H1 (cell line): ENCODE measurements around the gene RUFY1. TPM values are rescaled to one million over a fixed set of nuclear protein-coding genes. Genes with fewer than 3 reads are reported as not detected.

Experiments used
- CTCF ChIA-PET: fragments of 300-600 bp; sonication (Branson Sonifier 250); formaldehyde crosslinking; loops from one replicate; lab custom pipeline; 2021; ENCODE audit not compliant: partially characterized antibody; lab: Charles Lee
- POLR2A ChIA-PET: fragments of 300-600 bp; sonication (Branson Sonifier 250); formaldehyde crosslinking; loops from one replicate; lab custom pipeline; 2021; ENCODE audit warnings: inconsistent platforms; ENCODE audit not compliant: partially characterized antibody; lab: Charles Lee
- DNase-seq, 2 experiments: peaks; one replicate each; pipeline versions ENCODE4 v3.0.0 to v3.0.0-alpha.2; 2010 to 2022; ENCODE audit warnings: low spot score in 2 of 2, low read depth in 1 of 2, mixed read lengths in 1 of 2
- FAIRE-seq: peaks from 2 replicates; lab custom pipeline; 2011; peaks lifted over from hg19 to GRCh38; lab: Jason Lieb, UNC
- H2AFZ ChIP-seq: 2 replicates; pipeline ENCODE4 v1.8.1; 2012; ENCODE audit warnings: low read length, inconsistent platforms
- H2AK5ac ChIP-seq: 2 replicates; pipeline ENCODE4 v1.6.1; 2013; ENCODE audit warnings: low read depth, low read length
- H2BK120ac ChIP-seq: replicated peaks from 2 replicates; pipeline ENCODE3; 2013; ENCODE audit warnings: low read depth, low read length, inconsistent platforms
- H2BK12ac ChIP-seq: 2 replicates; pipeline ENCODE4 v1.6.1; 2013; ENCODE audit warnings: low read depth, low read length
- H2BK15ac ChIP-seq: 2 replicates; pipeline ENCODE4 v1.6.1; 2013; ENCODE audit warnings: low read length
- H2BK20ac ChIP-seq: 2 replicates; pipeline ENCODE4 v1.6.1; 2013; ENCODE audit warnings: low read length
- H2BK5ac ChIP-seq: 2 replicates; pipeline ENCODE4 v1.6.1; 2013; ENCODE audit warnings: low read depth, low read length
- H3K14ac ChIP-seq: 2 replicates; pipeline ENCODE4 v1.6.1; 2013; ENCODE audit warnings: inconsistent platforms; ENCODE audit not compliant: insufficient read length
- H3K18ac ChIP-seq: 2 replicates; pipeline ENCODE4 v1.6.1; 2013; ENCODE audit warnings: low read length; ENCODE audit errors: extremely low read depth
- H3K23ac ChIP-seq: 2 replicates; pipeline ENCODE4 v1.6.1; 2013; ENCODE audit warnings: inconsistent platforms; ENCODE audit not compliant: insufficient read length
- H3K23me2 ChIP-seq: 2 replicates; pipeline ENCODE4 v1.6.1; 2013; ENCODE audit warnings: low read depth, low read length
- H3K27ac ChIP-seq: 2 replicates; pipeline ENCODE4 v1.6.1; 2011; ENCODE audit warnings: low read depth, low read length, inconsistent platforms
- H3K27me3 ChIP-seq, 4 experiments: replicated peaks in 1 of 4; 1 replicate in 1 of 4; 2 replicates in 3 of 4; pipeline versions ENCODE4 v1.6.1 to v1.8.1; 2011 to 2013; ENCODE audit warnings: low read length in 3 of 4, mild to moderate bottlenecking in 3 of 4, inconsistent platforms in 2 of 4, mixed read lengths in 2 of 4, moderate library complexity in 1 of 4; ENCODE audit not compliant: control insufficient read depth in 3 of 4, insufficient read depth in 3 of 4; ENCODE audit errors: extremely low read depth in 1 of 4
- H3K36me3 ChIP-seq, 4 experiments: 2 replicates each; pipeline versions ENCODE4 v1.6.1 to v1.8.1; 2011 to 2013; ENCODE audit warnings: mild to moderate bottlenecking in 4 of 4, low read length in 3 of 4, moderate library complexity in 2 of 4, control low read depth in 1 of 4, inconsistent platforms in 1 of 4; ENCODE audit not compliant: insufficient read depth in 4 of 4, control insufficient read depth in 2 of 4
- H3K4ac ChIP-seq: replicated peaks from 2 replicates; pipeline ENCODE3; 2013; ENCODE audit warnings: low read length, low read depth, mixed read lengths, inconsistent platforms; ENCODE audit not compliant: insufficient read length
- H3K4me1 ChIP-seq, 4 experiments: replicated peaks in 1 of 4; 1 replicate in 1 of 4; 2 replicates in 3 of 4; pipeline versions ENCODE4 v1.6.1 to v1.8.1; 2011 to 2013; ENCODE audit warnings: low read length in 3 of 4, inconsistent platforms in 2 of 4, mixed read lengths in 1 of 4; ENCODE audit not compliant: insufficient read depth in 4 of 4, control insufficient read depth in 3 of 4
- H3K4me2 ChIP-seq, 2 experiments: 2 replicates each; pipeline versions ENCODE4 v1.6.1 to v1.8.1; 2011 to 2013; ENCODE audit warnings: low read depth in 2 of 2, low read length in 2 of 2, control low read depth in 1 of 2, inconsistent platforms in 1 of 2, mild to moderate bottlenecking in 1 of 2; ENCODE audit not compliant: insufficient read depth in 1 of 2
- H3K4me3 ChIP-seq, 4 experiments: fragments of 200-600, 300-600 bp in 1 of 4; sonication (generic), shearing (Covaris generic), sonication (Bioruptor Twin) in 1 of 4; 2 replicates each; pipeline versions ENCODE4 v1.5.1 to v1.8.1; 2011 to 2016; ENCODE audit warnings: low read length in 4 of 4, low read depth in 3 of 4, control low read depth in 2 of 4, inconsistent platforms in 2 of 4, mild to moderate bottlenecking in 2 of 4, mixed read lengths in 1 of 4, moderate library complexity in 1 of 4; ENCODE audit not compliant: insufficient read depth in 2 of 4; ENCODE audit errors: extremely low read depth in 1 of 4
- H3K56ac ChIP-seq: replicated peaks from 2 replicates; pipeline ENCODE3; 2013; ENCODE audit warnings: low read depth, mild to moderate bottlenecking, mixed read lengths, low read length, inconsistent platforms; ENCODE audit not compliant: insufficient read length
- H3K79me1 ChIP-seq: 2 replicates; pipeline ENCODE4 v1.6.1; 2013; ENCODE audit warnings: low read depth, low read length, control low read depth
- H3K79me2 ChIP-seq, 2 experiments: 2 replicates each; pipeline versions ENCODE4 v1.6.1 to v1.8.1; 2012 to 2013; ENCODE audit warnings: low read length in 2 of 2, mild to moderate bottlenecking in 2 of 2, inconsistent platforms in 1 of 2; ENCODE audit not compliant: insufficient read depth in 2 of 2, control insufficient read depth in 1 of 2
- H3K9ac ChIP-seq, 4 experiments: replicated peaks in 1 of 4; 1 replicate in 1 of 4; 2 replicates in 3 of 4; pipeline versions ENCODE4 v1.6.1 to v1.8.1; 2011 to 2013; ENCODE audit warnings: low read depth in 3 of 4, low read length in 3 of 4, control low read depth in 2 of 4, mild to moderate bottlenecking in 2 of 4, moderate library complexity in 2 of 4, inconsistent platforms in 1 of 4; ENCODE audit errors: extremely low read depth in 1 of 4
- H3K9me3 ChIP-seq, 2 experiments: 2 replicates each; pipeline versions ENCODE4 v1.6.1 to v1.8.1; 2012 to 2013; ENCODE audit warnings: mild to moderate bottlenecking in 2 of 2, moderate library complexity in 2 of 2, control low read depth in 1 of 2, inconsistent platforms in 1 of 2, low read depth in 1 of 2, low read length in 1 of 2, mixed read lengths in 1 of 2; ENCODE audit not compliant: insufficient read depth in 2 of 2
- H4K20me1 ChIP-seq, 2 experiments: replicated peaks in 1 of 2; 2 replicates each; pipeline versions ENCODE3 to v1.8.1; 2011 to 2013; ENCODE audit warnings: inconsistent platforms in 2 of 2, low read length in 2 of 2, mild to moderate bottlenecking in 1 of 2; ENCODE audit not compliant: insufficient read depth in 2 of 2, control insufficient read depth in 1 of 2
- H4K5ac ChIP-seq: 2 replicates; pipeline ENCODE4 v1.6.1; 2013; ENCODE audit warnings: low read length, low read depth, mixed read lengths, inconsistent platforms; ENCODE audit not compliant: insufficient read length
- H4K8ac ChIP-seq: 2 replicates; pipeline ENCODE4 v1.8.0; 2013; ENCODE audit warnings: mild to moderate bottlenecking, moderate library complexity, low read length, inconsistent platforms; ENCODE audit not compliant: insufficient read depth; ENCODE audit errors: extremely low read depth
- H4K91ac ChIP-seq: replicated peaks from 2 replicates; pipeline ENCODE3; 2013; ENCODE audit warnings: low read length, mixed read lengths, inconsistent platforms; ENCODE audit not compliant: insufficient read length
- ASH2L ChIP-seq: fragments of 200-600, 300-600 bp; sonication (generic); IDR thresholded peaks from one replicate; pipeline ENCODE4 v1.7.1; 2017; ENCODE audit warnings: low read length
- CEBPB ChIP-seq: IDR thresholded peaks from 2 replicates; pipeline ENCODE4 v1.6.1; 2012; ENCODE audit warnings: low read depth, low read length
- GABPA ChIP-seq: IDR thresholded peaks from 2 replicates; pipeline ENCODE4 v1.6.1; 2011; ENCODE audit warnings: mild to moderate bottlenecking, low read length, moderate library complexity, borderline replicate concordance; ENCODE audit not compliant: insufficient read depth
- JUN ChIP-seq: IDR thresholded peaks from 2 replicates; pipeline ENCODE4 v1.6.1; 2011; ENCODE audit warnings: low read depth, mild to moderate bottlenecking, improper control_type of control experiment, low read length
- KDM5A ChIP-seq: fragments of 200-600 bp; IDR thresholded peaks from 2 replicates; pipeline ENCODE4 v1.7.1; 2012; ENCODE audit warnings: mild to moderate bottlenecking, low read length, inconsistent platforms, mixed read lengths
- SP1 ChIP-seq: IDR thresholded peaks from 2 replicates; pipeline ENCODE4 v1.6.1; 2011; ENCODE audit warnings: low read depth, low read length
- TAF1 ChIP-seq: IDR thresholded peaks from 2 replicates; pipeline ENCODE4 v1.6.1; 2011; ENCODE audit warnings: mild to moderate bottlenecking, low read depth, low read length
- ZNF274 ChIP-seq: IDR thresholded peaks from 2 replicates; pipeline ENCODE4 v1.7.0; 2012; ENCODE audit warnings: low read length, borderline replicate concordance; ENCODE audit errors: extremely low read depth
- WGBS, 2 experiments: shearing (Covaris generic) in 1 of 2; methylation state at CpG; one replicate each; pipeline versions ENCODE4 v1.1.6 to v1.1.7; 2013 to 2015; ENCODE audit warnings: low lambda C conversion rate in 2 of 2, mixed read lengths in 2 of 2, inconsistent platforms in 1 of 2, low coverage in 1 of 2, missing lambda C conversion rate in 1 of 2; ENCODE audit not compliant: insufficient replicate concordance in 2 of 2, insufficient coverage in 1 of 2, insufficient read length in 1 of 2; ENCODE audit errors: extremely low coverage in 1 of 2, missing lambda C conversion rate in 1 of 2; 5-methylcytosine and 5-hydroxymethylcytosine counted together
- polyA plus RNA-seq, 7 experiments: library from polyadenylated mRNA; depleted of rRNA in 3 of 7; stranded (reverse) in 5 of 7; unstranded in 2 of 7; fragments of >200 nt in 5 of 7; fragments of 200-250 nt in 2 of 7; gene quantifications; 1 replicate in 5 of 7; 2 replicates in 1 of 7; 4 replicates in 1 of 7; pipeline versions ENCODE4 v1.2.1 to v1.2.3, GENCODE V29; 2011 to 2013; ENCODE audit warnings: missing spikeins in 2 of 7, mixed read lengths in 2 of 7
- total RNA-seq: library from RNA; stranded (reverse); fragmentation: NEBNext Ultra II Directional; extraction: Animal tissue kit (Norgen Biotek cat#: 25700); gene quantifications from 2 replicates; pipeline ENCODE4 v1.2.1, GENCODE V29; 2021

The RUFY1 gene
- total and polyA plus RNA-seq, 2 of the 8 experiments (the other 6 are each of a cell fraction or from before 2014, with no cell fraction given): 22.4 to 29.5 TPM

DNA sequence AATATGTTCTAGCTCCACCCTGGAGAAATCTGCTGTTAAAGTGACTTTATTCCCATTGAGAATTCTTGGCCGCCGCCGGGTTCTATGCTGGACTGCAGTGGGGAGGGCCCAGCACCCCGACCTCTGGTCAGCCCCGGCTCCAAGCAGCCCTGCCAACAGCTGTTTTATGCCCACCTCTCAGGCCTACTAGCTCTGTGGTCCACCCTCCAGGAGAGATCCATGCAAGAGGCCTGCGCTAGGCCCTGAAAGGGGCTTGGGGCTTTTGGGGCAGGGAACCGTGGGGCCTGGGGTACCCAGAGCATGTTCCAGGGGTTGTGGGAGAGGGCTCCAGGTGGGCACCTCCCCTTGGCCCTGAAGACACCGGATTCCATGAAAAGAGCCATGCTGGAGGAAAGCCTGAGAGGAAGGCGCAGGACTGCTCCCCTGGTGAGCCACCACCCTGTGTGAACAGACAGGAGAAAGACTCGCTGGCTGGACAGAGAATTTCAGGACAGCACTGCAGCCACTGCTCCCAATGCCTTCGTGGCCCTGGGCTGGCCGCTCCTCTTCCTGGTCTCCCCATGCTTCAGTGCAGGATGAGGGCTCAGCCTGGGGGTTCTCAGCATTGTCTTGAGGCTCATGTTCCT, 44.6 kb upstream of the RUFY1 start:
- TF ChIP-seq KDM5A: no peak
- no peak for TF ChIP-seq TAF1
- TF ChIP-seq JUN: no peak
- no peak for TF ChIP-seq SP1
- no peak for TF ChIP-seq ASH2L
- no peak for TF ChIP-seq ZNF274
- TF ChIP-seq CEBPB: no peak
- no peak for TF ChIP-seq GABPA
- no peak overlapping the region; the same call in 1 of the 2 replicates for H3K18ac ChIP-seq
- H3K36me3 ChIP-seq: no peaks in the 10 kb centered on the region
- CTCF ChIA-PET: interaction anchor here (1.3 to 1.7 kb wide), 2 partner anchors 11 to 143 kb away, joined by 4 to 5 read pairs; no protein-coding TSS in a partner anchor
- H3K27ac ChIP-seq: no peak overlapping the region
- H3K79me1 ChIP-seq: no peaks in the 10 kb centered on the region
- no peak overlapping the region for H2AK5ac ChIP-seq
- no peak overlapping the region for H2BK120ac ChIP-seq
- H3K79me2 ChIP-seq: no peaks in the 10 kb centered on the region
- no peak overlapping the region for H3K56ac ChIP-seq
- no peak overlapping the region for H2AFZ ChIP-seq
- H2BK5ac ChIP-seq: no peak overlapping the region
- H3K9me3 ChIP-seq: no peaks in the 10 kb centered on the region
- no peak overlapping the region for H2BK15ac ChIP-seq
- no peak overlapping the region for H4K8ac ChIP-seq
- DNase-seq: no peak
- H3K23me2 ChIP-seq: no peaks in the 10 kb centered on the region
- H4K20me1 ChIP-seq: no peaks in the 10 kb centered on the region
- no peak overlapping the region for H2BK20ac ChIP-seq
- no peaks in the 10 kb centered on the region for H3K27me3 ChIP-seq
- POLR2A ChIA-PET: interaction anchor here (1.0 kb wide), 2 partner anchors 108 to 118 kb away, joined by 3 to 4 read pairs; partner anchors contain the start of gene HNRNPH1
- H3K4me3 ChIP-seq: no peak overlapping the region
- FAIRE-seq: no peak
- no peaks in the 10 kb centered on the region for H3K4me1 ChIP-seq
- no peak overlapping the region for H3K4me2 ChIP-seq
- no peak overlapping the region for H2BK12ac ChIP-seq
- H3K23ac ChIP-seq: no peak overlapping the region
- 91% methylated on average over 11 of the region's 12 CpGs; no CpG with 5 or more reads in 1 of the 2 experiments for WGBS, 2 experiments
- no peak overlapping the region for H3K14ac ChIP-seq
- H3K4ac ChIP-seq: no peak overlapping the region
- H4K91ac ChIP-seq: no peak overlapping the region
- no peak overlapping the region for H4K5ac ChIP-seq
- H3K9ac ChIP-seq: no peak overlapping the region
